OCI-LY1 (cell line): ENCODE results near the gene CRNN.

Experiments used
- H2AFZ ChIP-seq: fragments of 200-600 bp; sonication (generic), shearing (Covaris generic); 2 replicates; pipeline ENCODE4 v1.6.0; 2014; ENCODE audit warnings: antibody characterized with exemption, mild to moderate bottlenecking, low read length
- H3F3A ChIP-seq: fragments of 200-600 bp; sonication (generic), shearing (Covaris generic); 2 replicates; pipeline ENCODE4 v1.6.0; 2014; ENCODE audit warnings: mild to moderate bottlenecking, antibody characterized with exemption, low read length, moderate library complexity; ENCODE audit not compliant: insufficient read depth
- H3K27ac ChIP-seq: fragments of 200-600 bp; sonication (generic); 2 replicates; pipeline ENCODE4 v1.5.1; 2014; ENCODE audit warnings: low read length, mixed run types, mild to moderate bottlenecking, low read depth; ENCODE audit not compliant: poor library complexity, severe bottlenecking
- H3K27me3 ChIP-seq: fragments of 200-600 bp; sonication (generic); 2 replicates; pipeline ENCODE4 v1.6.0; 2014; ENCODE audit warnings: antibody characterized with exemption, mild to moderate bottlenecking, low read length, moderate library complexity; ENCODE audit not compliant: insufficient read depth
- H3K36me3 ChIP-seq: fragments of 200-600 bp; sonication (generic); 2 replicates; pipeline ENCODE4 v1.6.1; 2014; ENCODE audit warnings: mild to moderate bottlenecking, antibody characterized with exemption, low read length, moderate library complexity, mixed read lengths; ENCODE audit not compliant: insufficient read depth
- H3K4me1 ChIP-seq: fragments of 200-600 bp; sonication (generic); 2 replicates; pipeline ENCODE4 v1.5.1; 2014; ENCODE audit warnings: mild to moderate bottlenecking, low read length, moderate library complexity; ENCODE audit not compliant: insufficient read depth, severe bottlenecking
- H3K4me2 ChIP-seq: fragments of 200-600 bp; sonication (generic), shearing (Covaris generic); 2 replicates; pipeline ENCODE4 v1.6.1; 2014; ENCODE audit warnings: low read length
- H3K4me3 ChIP-seq: fragments of 200-600 bp; sonication (generic); 2 replicates; pipeline ENCODE4 v1.5.1; 2014; ENCODE audit warnings: low read length, low read depth, mild to moderate bottlenecking, mixed read lengths; ENCODE audit not compliant: poor library complexity, severe bottlenecking
- H3K79me2 ChIP-seq: fragments of 200-600 bp; shearing (Covaris generic); 2 replicates; pipeline ENCODE4 v1.6.1; 2016; ENCODE audit warnings: mixed run types, low read length, mixed read lengths; ENCODE audit not compliant: insufficient read depth
- H3K9ac ChIP-seq: fragments of 200-600 bp; sonication (generic), shearing (Covaris generic); 2 replicates; pipeline ENCODE4 v1.6.1; 2014; ENCODE audit warnings: mild to moderate bottlenecking, low read length, mixed read lengths
- H3K9me2 ChIP-seq: fragments of 200-600 bp; sonication (generic), shearing (Covaris generic); 2 replicates; pipeline ENCODE4 v1.6.1; 2014; ENCODE audit warnings: low read depth, mild to moderate bottlenecking, low read length, mixed read lengths
- H3K9me3 ChIP-seq: fragments of 200-600 bp; shearing (Covaris generic); 2 replicates; pipeline ENCODE4 v1.6.1; 2014; ENCODE audit warnings: low read length, mixed read lengths
- H4K20me1 ChIP-seq: fragments of 200-600 bp; sonication (generic), shearing (Covaris generic); 2 replicates; pipeline ENCODE4 v1.6.0; 2016; ENCODE audit warnings: mild to moderate bottlenecking, low read length; ENCODE audit not compliant: insufficient read depth
- EZH2 ChIP-seq: fragments of 200-600 bp; sonication (generic), shearing (Covaris generic); IDR thresholded peaks from 2 replicates; pipeline ENCODE4 v1.8.0; 2017; ENCODE audit warnings: borderline replicate concordance, mixed run types, mild to moderate bottlenecking, antibody characterized with exemption, low read length, moderate library complexity, mixed read lengths
- TF ChIP-seq, protein P1 (sequence below): fragments of 200-600 bp; sonication (generic), shearing (Covaris generic); IDR thresholded peaks from 2 replicates; pipeline ENCODE4 v1.5.1; 2017; ENCODE audit warnings: mild to moderate bottlenecking, antibody characterized with exemption, low read length, moderate library complexity, mixed read lengths

CRNN gene

DNA sequence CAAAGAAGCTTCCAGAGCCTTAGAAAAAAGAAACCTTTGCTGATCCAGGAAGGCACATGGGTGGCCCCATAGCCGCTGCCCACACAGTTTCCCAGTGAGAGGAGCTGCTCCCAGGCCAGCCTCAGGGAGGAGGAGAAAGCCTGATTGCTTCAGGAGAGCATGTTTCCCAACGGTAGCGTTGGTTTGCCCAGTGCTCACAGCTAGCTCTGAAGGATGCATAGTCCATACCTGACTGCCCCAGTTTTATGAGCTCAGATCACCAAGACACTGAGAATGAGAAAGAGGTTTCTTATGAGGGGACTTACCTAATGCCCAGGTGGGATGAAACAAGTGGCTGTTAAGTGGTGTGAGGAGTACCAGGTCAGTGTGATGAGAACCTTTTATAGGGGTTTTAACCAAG, at the start of gene CRNN:
TSS of gene CRNN (minus strand) at position 355 of the 400 bp plus-strand sequence. CDS start 2,030 bp downstream, outside the sequence.
- Histone ChIP-seq H3F3A (no peaks in the 10 kb centered on the region), H3K27me3 (no peaks in the 10 kb centered on the region)
- TF ChIP-seq EZH2: no peak
- TF ChIP-seq, protein P1, sequence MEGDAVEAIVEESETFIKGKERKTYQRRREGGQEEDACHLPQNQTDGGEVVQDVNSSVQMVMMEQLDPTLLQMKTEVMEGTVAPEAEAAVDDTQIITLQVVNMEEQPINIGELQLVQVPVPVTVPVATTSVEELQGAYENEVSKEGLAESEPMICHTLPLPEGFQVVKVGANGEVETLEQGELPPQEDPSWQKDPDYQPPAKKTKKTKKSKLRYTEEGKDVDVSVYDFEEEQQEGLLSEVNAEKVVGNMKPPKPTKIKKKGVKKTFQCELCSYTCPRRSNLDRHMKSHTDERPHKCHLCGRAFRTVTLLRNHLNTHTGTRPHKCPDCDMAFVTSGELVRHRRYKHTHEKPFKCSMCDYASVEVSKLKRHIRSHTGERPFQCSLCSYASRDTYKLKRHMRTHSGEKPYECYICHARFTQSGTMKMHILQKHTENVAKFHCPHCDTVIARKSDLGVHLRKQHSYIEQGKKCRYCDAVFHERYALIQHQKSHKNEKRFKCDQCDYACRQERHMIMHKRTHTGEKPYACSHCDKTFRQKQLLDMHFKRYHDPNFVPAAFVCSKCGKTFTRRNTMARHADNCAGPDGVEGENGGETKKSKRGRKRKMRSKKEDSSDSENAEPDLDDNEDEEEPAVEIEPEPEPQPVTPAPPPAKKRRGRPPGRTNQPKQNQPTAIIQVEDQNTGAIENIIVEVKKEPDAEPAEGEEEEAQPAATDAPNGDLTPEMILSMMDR: no peak

DNA sequence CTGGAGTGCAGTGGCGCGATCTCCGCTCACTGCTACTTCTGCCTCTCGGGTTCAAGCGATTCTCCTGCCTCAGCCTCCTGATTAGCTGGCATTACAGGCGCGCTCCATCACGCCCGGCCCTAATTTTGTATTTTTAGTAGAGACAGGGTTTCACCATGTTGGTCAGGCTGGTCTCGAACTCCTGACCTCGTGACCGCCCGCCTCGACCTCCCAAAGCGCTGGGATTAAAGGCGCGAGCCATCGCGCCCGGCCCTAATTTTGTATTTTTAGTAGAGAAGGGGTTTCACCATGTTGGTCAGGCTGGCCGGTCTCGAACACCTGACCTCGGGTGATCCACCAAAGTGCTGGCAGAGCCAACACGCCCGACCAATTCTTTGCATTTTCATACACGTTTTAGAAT, 48.6 kb upstream of the CRNN start:
- Histone ChIP-seq H3K9me3 (peaks cover 2% of the 10 kb centered on the region; the same call in 1 of the 2 replicates), H3K4me2 (no peak overlapping the region), H3K9ac (no peak overlapping the region), H3K79me2 (no peaks in the 10 kb centered on the region), H3K4me3 (no peak overlapping the region), H3K36me3 (no peaks in the 10 kb centered on the region), H3K9me2 (no peaks in the 10 kb centered on the region), H3K27ac (no peak overlapping the region), H2AFZ (no peak overlapping the region), H3K27me3 (no peaks in the 10 kb centered on the region), H3K4me1 (peaks cover 10% of the 10 kb centered on the region), H3F3A (no peaks in the 10 kb centered on the region; the same call in 1 of the 2 replicates), H4K20me1 (no peaks in the 10 kb centered on the region)
- TF ChIP-seq, protein P1: no peak
- TF ChIP-seq EZH2: no peak

More for the DNA sequence above, at the start of gene CRNN:
- Histone ChIP-seq H3K4me1 (no peaks in the 10 kb centered on the region), H3K27ac (no peak within 1 kb of the TSS), H3K36me3 (no peaks in the 10 kb centered on the region), H3K9me3 (no peaks in the 10 kb centered on the region), H3K9me2 (no peaks in the 10 kb centered on the region), H3K4me2 (no peak within 1 kb of the TSS), H3K79me2 (no peaks in the 10 kb centered on the region), H3K4me3 (no peak within 1 kb of the TSS), H3K9ac (no peak within 1 kb of the TSS), H4K20me1 (no peaks in the 10 kb centered on the region), H2AFZ (no peak within 1 kb of the TSS)

DNA sequence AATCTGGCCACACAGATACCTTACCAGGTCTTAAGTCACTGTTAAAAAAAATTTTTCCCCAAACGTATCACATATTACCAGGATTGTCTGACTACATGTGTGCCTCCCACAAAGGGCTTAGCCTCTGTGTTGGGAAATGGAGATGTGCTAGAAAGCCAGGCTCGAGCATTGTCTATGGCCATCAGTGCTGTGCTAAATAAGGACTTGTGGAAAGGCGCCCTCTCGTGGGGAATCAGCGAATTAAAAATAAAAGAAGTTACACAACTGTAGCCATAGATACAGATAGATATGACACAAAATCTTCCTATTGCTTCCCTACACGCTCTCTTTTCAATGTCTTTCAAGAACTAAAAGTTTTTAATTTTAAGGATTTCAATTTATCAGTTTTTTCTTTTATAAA, 47.5 kb upstream of the CRNN start:
- H3K79me2 ChIP-seq: no peaks in the 10 kb centered on the region
- no peak overlapping the region for H2AFZ ChIP-seq
- H4K20me1 ChIP-seq: no peaks in the 10 kb centered on the region
- no peak overlapping the region for H3K9ac ChIP-seq
- no peak overlapping the region for H3K4me2 ChIP-seq
- H3K4me3 ChIP-seq: no peak overlapping the region
- TF ChIP-seq, protein P1: peak; percentile 55
- no peak for TF ChIP-seq EZH2
- H3F3A ChIP-seq: no peaks in the 10 kb centered on the region
- no peaks in the 10 kb centered on the region for H3K36me3 ChIP-seq
- peaks cover 2% of the 10 kb centered on the region; the same call in 1 of the 2 replicates for H3K9me3 ChIP-seq
- H3K27me3 ChIP-seq: no peaks in the 10 kb centered on the region
- H3K9me2 ChIP-seq: no peaks in the 10 kb centered on the region
- no peak overlapping the region for H3K27ac ChIP-seq
- H3K4me1 ChIP-seq: peaks cover 10% of the 10 kb centered on the region
